NCI-H2107 treated with DMSO at 0.1 percent for 48 hours (cell line): ENCODE data around the gene NDC1.
"Not testable (repeated sequence)": the region's sequence is repeated elsewhere in the genome, so short reads cannot be mapped to it uniquely, and the experiment has no call there.

Source experiments
- DNase-seq: peaks from one replicate; lab custom pipeline; 2025; ENCODE audit not compliant: unreplicated experiment; lab: John Stamatoyannopoulos, UW

NDC1 gene

DNA sequence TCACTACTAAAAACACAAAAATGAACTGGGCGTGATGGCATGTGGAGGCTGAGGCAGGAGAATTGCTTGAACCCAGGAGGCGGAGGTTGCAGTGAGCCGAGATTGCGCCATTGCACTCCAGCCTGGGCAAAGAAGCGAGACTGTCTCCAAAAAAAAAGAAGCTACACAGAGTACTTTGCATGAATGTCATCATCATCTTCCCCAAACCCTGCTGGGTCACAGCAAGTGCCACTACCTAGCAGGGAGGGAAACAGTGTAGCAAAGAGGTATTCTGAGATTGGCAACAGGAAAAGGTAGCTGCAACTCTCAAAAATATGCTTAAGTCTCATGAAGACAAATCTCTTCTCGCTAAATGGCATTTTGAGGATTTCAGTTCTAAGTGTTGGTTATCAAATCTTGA lies 12.8 kb downstream of the NDC1 start:
- no peak for DNase-seq

GRCh38 chr1:53822931-53823330 lies 15.2 kb downstream of the NDC1 start:
- DNase-seq, result no peak

GRCh38 chr1:53821380-53821779 lies 16.7 kb downstream of the NDC1 start:
- no peak for DNase-seq

GRCh38 chr1:53819387-53819786 lies 18.7 kb downstream of the NDC1 start:
- DNase-seq, result no peak

DNA sequence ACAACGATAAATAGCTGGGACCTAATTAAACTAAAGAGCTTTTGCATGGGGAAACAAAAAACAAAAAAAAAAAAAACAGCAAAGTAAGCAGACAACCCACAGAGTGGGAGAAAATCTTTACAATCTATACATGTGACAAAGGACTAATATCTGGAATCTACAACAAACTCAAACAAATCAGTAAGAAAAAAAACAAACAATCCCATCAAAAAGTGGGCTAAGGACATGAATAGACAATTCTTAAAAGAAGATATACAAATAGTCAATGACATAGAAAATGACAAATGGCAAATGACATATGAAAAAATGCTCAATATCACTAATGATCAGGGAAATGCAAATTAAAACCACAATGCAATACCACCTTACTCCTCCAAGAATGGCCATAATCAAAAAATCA lies 21.5 kb downstream of the NDC1 start:
- not testable (repeated sequence) for DNase-seq

GRCh38 chr1:53815484-53815883 lies 22.6 kb downstream of the NDC1 start:
- not testable (repeated sequence) for DNase-seq

GRCh38 chr1:53811414-53811851 lies 26.7 kb downstream of the NDC1 start:
- no peak for DNase-seq

DNA sequence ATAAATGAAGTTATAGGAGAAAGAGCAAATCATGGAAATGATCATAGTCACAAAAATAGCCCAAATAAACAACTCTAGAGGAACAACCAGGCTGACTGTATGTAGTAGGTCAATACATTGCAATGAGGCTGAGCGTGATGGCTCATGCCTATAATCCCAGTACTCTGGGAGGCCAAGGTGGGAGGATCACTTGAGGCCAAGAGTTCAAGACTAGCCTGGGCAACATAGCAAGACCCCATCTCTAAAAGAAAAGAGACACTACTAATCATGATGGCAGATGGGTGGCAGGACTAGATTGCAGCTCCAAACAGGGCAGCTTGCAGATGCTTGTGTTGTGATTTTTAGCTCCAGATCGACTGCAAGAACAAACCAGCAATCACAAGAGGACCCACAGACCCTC lies 27.6 kb downstream of the NDC1 start:
- no peak for DNase-seq

DNA sequence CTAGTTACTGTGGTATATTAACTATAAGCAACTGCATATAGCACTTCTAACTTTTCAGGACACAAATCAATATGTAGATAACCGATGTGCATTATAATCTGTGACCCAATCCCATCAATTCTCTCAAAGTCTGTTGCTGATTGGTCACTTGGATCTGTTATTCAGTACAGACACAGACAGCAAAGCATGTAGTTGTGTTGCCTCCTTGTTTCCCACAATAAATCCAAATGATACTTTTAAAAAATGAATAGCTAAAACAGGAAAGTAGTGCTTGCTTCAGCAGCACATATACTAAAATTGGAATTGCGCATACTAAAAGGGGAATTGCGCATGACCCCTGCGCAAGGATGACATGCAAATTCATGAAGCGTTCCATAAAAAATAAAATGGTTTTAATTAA lies 28.1 kb downstream of the NDC1 start:
- DNase-seq, result no peak

DNA sequence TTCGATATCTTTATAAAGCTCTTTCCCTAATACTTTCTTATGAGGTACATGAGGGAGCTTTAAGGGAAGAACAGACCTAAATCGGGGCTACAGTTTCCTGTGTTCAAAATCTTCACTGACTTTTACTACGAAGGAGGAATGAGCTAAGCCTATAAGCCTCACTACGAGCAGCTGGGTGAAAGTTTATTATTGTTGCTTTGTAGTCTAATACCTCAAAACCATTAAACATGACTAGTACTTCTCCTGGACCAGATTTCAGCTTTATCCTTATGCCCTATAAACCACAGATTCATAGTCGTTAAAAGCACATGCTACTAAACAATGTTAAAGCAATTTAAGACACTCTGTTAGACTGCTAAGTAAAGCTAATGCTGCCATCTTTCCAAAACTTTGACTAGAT lies 30.2 kb downstream of the NDC1 start:
- no peak for DNase-seq

DNA sequence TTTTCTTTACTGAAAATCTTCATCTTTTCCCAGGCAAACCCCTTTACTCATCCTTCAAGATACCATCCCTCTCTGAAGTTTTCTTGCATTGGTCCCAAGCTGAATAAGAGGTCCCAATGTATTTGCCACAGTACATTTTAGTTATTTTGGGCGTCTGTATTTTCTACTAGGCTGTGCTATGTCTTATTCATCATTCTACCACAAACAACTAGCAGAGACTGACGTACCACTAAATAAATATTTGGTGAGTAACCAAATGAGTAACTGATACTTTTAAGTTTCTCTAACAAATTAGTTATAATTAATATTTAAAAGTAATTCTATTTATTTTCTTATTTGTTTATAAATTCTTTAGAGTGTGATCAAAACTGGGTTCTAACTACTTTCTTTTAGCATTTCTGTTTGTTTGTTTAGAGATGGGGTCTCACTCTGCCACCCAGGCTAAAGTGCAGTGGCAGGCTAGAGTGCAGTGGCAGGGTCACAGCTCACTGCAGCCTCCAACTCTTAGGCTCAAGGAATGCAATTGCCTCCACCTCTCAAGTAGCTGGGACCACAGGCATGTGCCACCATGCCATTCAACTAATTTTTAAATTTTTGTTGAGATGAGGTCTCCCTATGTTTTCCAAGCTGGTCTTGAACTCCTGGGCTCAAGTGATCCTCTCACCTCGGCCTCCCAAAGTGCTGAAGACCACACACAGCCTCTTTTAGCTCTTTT lies 33.1 kb downstream of the NDC1 start:
- no peak for DNase-seq

GRCh38 chr1:53804181-53804580 lies 33.9 kb downstream of the NDC1 start:
- no peak for DNase-seq

GRCh38 chr1:53800621-53801020 lies 37.5 kb downstream of the NDC1 start:
- DNase-seq, result no peak

DNA sequence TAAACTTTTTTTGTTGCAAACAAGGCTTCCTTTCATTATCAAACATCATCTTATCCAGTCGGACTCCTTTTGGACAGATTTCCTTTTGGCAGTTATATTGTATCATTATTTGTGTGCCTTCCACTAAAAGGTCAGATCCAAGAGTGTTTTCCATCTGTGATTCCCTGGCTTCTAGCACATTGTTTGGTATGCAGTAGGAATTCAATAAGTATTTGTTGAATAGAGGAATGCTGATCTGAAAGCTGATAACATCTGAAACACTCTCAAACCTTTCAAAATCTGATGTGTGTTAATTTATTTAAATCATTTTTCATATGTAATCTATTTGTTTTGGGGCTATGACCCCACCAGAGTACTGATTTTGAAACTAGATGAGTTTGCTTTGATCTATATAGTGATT lies 39.0 kb downstream of the NDC1 start:
- DNase-seq, result no peak

DNA sequence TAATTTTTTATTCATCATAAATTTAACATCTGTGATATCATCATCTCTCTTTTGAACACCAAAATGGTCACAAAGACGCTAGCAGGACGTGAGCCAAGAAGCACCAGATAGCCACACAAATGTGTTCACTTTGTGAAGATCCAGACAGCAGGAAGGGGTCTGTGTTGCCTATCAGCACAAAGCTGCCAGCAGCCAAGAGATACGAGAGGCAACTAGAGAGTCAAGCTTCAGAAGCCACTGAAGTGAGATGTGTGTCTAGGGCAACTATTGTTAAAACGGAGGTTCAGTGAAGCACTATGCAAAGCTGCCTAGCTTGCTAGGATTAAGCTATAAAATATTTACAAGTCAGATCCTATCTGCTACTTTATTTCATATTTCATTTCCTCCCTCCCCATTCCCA lies 45.3 kb downstream of the NDC1 start:
- no peak for DNase-seq

DNA sequence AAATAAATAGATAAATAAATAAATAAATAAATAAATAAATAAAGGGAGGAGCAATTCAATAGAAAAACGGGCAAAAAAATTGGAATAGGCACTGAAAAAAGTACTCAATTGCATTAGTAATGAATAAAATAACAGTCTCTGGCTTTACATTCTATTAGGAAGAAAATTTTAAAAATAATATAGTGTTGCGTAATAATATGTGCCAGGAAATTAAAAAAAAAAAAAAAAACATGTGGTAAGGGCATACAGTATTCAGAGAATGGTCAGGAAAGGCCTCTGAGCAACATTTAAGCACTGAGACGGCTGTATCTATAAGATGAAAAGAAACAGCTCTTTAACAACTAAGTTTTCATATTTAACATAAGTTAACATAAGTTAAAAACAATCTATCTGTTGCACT lies 50.4 kb downstream of the NDC1 start:
- DNase-seq, result no peak

- no peak for DNase-seq
Measured at GRCh38 chr1:53783056-53783455, 55.0 kb downstream of the NDC1 start.

DNA sequence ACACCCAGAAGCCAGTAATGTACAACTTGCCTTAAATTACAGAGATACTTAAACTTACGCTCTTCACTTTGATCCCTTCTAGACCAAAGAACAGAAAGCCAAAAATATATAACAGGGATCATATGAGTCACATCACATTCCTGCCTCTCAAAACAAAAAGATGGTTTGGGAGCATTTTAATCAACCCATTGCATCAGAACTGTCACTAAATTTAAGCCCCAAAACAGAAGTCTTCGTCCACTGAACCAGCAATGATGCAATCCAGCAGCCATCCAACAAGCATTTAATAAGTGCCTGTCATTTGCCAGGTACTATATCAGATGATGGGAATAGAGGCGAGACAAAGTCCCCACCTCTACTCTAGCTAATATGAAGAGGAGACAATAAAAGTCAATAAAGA lies 56.4 kb downstream of the NDC1 start:
- no peak for DNase-seq

DNA sequence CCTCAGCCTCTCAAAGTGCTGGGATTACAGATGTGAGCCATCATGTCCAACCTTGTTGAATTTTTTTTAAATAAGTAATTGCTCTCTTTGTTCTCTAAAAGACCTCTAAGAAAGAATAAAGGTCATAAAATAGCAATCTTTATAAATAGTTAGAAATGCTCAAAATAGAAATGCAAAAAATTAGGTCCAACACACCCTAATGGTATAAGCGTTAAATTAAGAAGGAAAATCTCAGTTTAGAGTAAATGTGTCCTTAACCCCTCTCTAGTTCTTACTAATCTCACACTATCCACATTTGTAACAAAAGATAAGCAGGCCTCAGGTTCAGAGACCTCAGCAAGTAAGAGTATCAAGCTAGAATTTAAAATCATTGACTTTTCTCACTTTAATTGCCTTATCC lies 60.8 kb downstream of the NDC1 start:
- DNase-seq, result no peak

- no peak for DNase-seq
Measured at GRCh38 chr1:53771648-53772047, 66.4 kb downstream of the NDC1 start.

GRCh38 chr1:53769780-53770179 lies 68.3 kb downstream of the NDC1 start:
- DNase-seq, result no peak

DNA sequence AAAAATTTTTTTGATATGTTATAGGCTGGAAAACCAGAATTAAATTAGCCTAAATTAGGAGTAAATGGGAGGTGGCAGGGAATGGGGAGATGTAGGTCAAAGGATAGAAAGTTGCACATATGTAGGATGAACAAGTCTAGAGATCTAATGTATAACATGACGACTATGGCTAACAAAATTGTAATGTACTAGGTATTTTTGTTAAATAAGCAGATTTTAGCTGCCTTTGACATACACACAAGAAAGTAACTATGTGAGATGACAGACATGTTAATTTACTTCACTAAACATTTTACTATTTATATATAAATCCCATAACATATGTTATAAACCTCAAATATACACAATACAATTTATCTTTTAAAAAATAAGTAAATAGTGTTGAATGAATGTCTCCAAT lies 68.9 kb downstream of the NDC1 start:
- no peak for DNase-seq

GRCh38 chr1:53766831-53767405 lies 71.2 kb downstream of the NDC1 start:
- no peak for DNase-seq
